Fibroblast of lung (primary cell): ENCODE results near the gene SERPINA9.
"Not testable (repeated sequence)": the region's sequence is repeated elsewhere in the genome, so short reads cannot be mapped to it uniquely, and the experiment has no call there.

ENCODE experiments used
- EZH2 ChIP-seq: IDR thresholded peaks from 2 replicates; pipeline ENCODE4 v1.5.1; 2012; ENCODE audit warnings: low read length, control low read depth, mild to moderate bottlenecking; ENCODE audit errors: missing control alignments
- TF ChIP-seq, protein P1 (sequence below), 2 donors: IDR thresholded peaks in 1 of 2; conservative IDR thresholded peaks in 1 of 2; 1 replicate in 1 of 2; 2 replicates in 1 of 2; pipeline ENCODE4 v1.5.1; 2011 to 2012; ENCODE audit warnings: low read length in 2 of 2, control low read depth in 1 of 2, inconsistent platforms in 1 of 2, low read depth in 1 of 2, mild to moderate bottlenecking in 1 of 2

DNA sequence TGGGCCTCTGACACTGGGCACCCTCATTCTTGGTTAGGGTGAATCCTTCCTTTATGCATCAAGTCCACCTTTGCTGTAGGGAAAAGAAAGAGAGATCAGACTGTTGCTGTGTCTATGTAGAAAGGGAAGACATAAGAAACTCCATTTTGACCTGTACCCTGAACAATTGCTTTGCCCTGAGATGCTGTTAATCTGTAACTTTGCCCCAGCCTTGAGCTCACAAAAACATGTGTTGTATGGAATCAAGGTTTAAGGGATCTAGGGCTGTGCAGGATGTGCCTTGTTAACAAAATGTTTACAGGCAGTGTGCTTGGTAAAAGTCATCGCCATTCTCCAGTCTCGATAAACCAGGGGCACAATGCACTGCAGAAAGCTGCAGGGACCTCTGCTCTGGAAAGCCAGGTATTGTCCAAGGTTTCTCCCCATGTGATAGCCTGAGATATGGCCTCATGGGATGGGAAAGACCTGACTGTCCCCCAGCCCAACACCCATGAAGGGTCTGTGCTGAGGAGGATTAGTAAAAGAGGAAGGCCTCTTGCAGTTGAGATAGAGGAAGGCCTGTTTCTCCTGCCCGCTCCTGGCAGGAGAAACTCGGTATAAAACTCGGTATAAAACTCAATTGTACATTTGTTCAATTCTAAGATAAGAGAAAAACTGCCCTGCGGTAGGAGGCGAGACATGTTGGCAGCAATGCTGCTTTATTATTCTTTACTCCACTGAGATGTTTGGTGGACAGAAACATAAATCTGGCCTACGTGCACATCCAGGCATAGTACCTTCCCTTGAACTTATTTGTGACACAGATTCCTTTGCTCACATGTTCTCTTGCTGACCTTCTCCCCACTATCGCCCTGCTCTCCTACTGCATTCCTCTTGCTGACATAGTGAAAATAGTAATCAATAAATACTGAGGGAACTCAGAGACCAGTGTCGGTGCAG is 6.4 kb upstream of the SERPINA9 start:
- TF ChIP-seq EZH2 = not testable (repeated sequence)
- TF ChIP-seq, protein P1, sequence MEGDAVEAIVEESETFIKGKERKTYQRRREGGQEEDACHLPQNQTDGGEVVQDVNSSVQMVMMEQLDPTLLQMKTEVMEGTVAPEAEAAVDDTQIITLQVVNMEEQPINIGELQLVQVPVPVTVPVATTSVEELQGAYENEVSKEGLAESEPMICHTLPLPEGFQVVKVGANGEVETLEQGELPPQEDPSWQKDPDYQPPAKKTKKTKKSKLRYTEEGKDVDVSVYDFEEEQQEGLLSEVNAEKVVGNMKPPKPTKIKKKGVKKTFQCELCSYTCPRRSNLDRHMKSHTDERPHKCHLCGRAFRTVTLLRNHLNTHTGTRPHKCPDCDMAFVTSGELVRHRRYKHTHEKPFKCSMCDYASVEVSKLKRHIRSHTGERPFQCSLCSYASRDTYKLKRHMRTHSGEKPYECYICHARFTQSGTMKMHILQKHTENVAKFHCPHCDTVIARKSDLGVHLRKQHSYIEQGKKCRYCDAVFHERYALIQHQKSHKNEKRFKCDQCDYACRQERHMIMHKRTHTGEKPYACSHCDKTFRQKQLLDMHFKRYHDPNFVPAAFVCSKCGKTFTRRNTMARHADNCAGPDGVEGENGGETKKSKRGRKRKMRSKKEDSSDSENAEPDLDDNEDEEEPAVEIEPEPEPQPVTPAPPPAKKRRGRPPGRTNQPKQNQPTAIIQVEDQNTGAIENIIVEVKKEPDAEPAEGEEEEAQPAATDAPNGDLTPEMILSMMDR (conservative IDR thresholded peaks at IDR 0.05 in 1 of 2, IDR thresholded peaks at IDR 0.05 in 1 of 2; ENCODE audit: low read depth in 1 of 2, low read length in 2 of 2) = not testable (repeated sequence)
